Suppressor macrophage treated with lipopolysaccharide for 4 hours (primary cell): ENCODE data around the gene TSPAN32.

ENCODE experiments used
- DNase-seq: peaks from one replicate; pipeline ENCODE4 v3.0.0-alpha.2; 2020

Gene TSPAN32

GRCh38 chr11:2305140-2305778 lies 3.4 kb downstream of the TSPAN32 start:
- DNase-seq, result peak; percentile 90

GRCh38 chr11:2305788-2306451 lies 4.1 kb downstream of the TSPAN32 start:
- no peak for DNase-seq

GRCh38 chr11:2306452-2306823 lies 4.6 kb downstream of the TSPAN32 start:
- DNase-seq, result no peak

- DNase-seq, result no peak
Observed at GRCh38 chr11:2306877-2307500, 5.2 kb downstream of the TSPAN32 start.

GRCh38 chr11:2307501-2308331 lies 5.9 kb downstream of the TSPAN32 start:
- DNase-seq, result no peak

- DNase-seq, result no peak
Observed at GRCh38 chr11:2308713-2309112, 6.9 kb downstream of the TSPAN32 start.

- no peak for DNase-seq
Observed at GRCh38 chr11:2309251-2310072, 7.6 kb downstream of the TSPAN32 start.

GRCh38 chr11:2310073-2310785 lies 8.4 kb downstream of the TSPAN32 start:
- no peak for DNase-seq

GRCh38 chr11:2310786-2311352 lies 9.1 kb downstream of the TSPAN32 start:
- no peak for DNase-seq

- DNase-seq, result no peak
Observed at GRCh38 chr11:2311353-2312133, 9.7 kb downstream of the TSPAN32 start.

- no peak for DNase-seq
Observed at GRCh38 chr11:2312232-2313042, 10.6 kb downstream of the TSPAN32 start.

- no peak for DNase-seq
Observed at GRCh38 chr11:2313051-2313951, 11.5 kb downstream of the TSPAN32 start.

- no peak for DNase-seq
Observed at GRCh38 chr11:2314136-2314524, 12.3 kb downstream of the TSPAN32 start.

GRCh38 chr11:2314525-2315394 lies 12.9 kb downstream of the TSPAN32 start:
- DNase-seq, result no peak

GRCh38 chr11:2315395-2316168 lies 13.8 kb downstream of the TSPAN32 start:
- DNase-seq, result no peak

GRCh38 chr11:2316169-2316962 lies 14.6 kb downstream of the TSPAN32 start:
- no peak for DNase-seq
